Panc1 (cell line): ENCODE data around the gene FAM83D.

Source experiments
- CTCF ChIP-seq: fragments of 450-650 bp; IDR thresholded peaks from 2 replicates; pipeline ENCODE4 v1.5.1; 2017; ENCODE audit warnings: mild to moderate bottlenecking
- POLR2AphosphoS5 ChIP-seq: IDR thresholded peaks from 2 replicates; pipeline ENCODE4 v1.6.1; 2012; ENCODE audit warnings: mild to moderate bottlenecking, low read depth, low read length, moderate library complexity

GRCh38 chr20:38985603-38986170 lies 59.5 kb downstream of the FAM83D start:
- TF ChIP-seq CTCF, result no peak
- TF ChIP-seq POLR2AphosphoS5, result no peak
